Psoas muscle (tissue), 8 donors: ENCODE results near the gene ADCK1. TPM values are rescaled to one million over a fixed set of nuclear protein-coding genes. Genes with fewer than 3 reads are reported as not detected.

Source experiments
- ATAC-seq, 4 donors: fragments of 200-7000 bp; cut with Tn5 transposase; one replicate each; pipeline ENCODE4 v1.9.1; 2020; ENCODE audit warnings: moderate library complexity in 3 of 4, mild to moderate bottlenecking in 2 of 4
- DNase-seq, 2 donors: peaks; one replicate each; pipeline ENCODE4 v3.0.0-alpha.2; 2020
- H3K27ac ChIP-seq: fragments of 200-600 bp; one replicate; pipeline ENCODE4 v1.8.0; 2022
- H3K27me3 ChIP-seq, 3 donors: fragments of 200-600 bp in 1 of 3; one replicate each; pipeline versions ENCODE4 v1.6.1 to v1.8.0; 2013 to 2022; ENCODE audit warnings: low read length in 2 of 3, mild to moderate bottlenecking in 2 of 3, moderate library complexity in 1 of 3; ENCODE audit not compliant: insufficient read depth in 3 of 3
- H3K36me3 ChIP-seq, 2 donors: fragments of 200-600 bp in 1 of 2; one replicate each; pipeline versions ENCODE4 v1.6.1 to v1.8.0; 2013 to 2022; ENCODE audit warnings: low read depth in 1 of 2, mild to moderate bottlenecking in 1 of 2, moderate library complexity in 1 of 2; ENCODE audit not compliant: insufficient read depth in 1 of 2
- H3K4me1 ChIP-seq: fragments of 200-600 bp; one replicate; pipeline ENCODE4 v1.8.0; 2022
- H3K4me3 ChIP-seq: fragments of 200-600 bp; one replicate; pipeline ENCODE4 v1.8.0; 2022; ENCODE audit warnings: mild to moderate bottlenecking
- H3K9me3 ChIP-seq: fragments of 200-600 bp; one replicate; pipeline ENCODE4 v1.8.0; 2022
- WGBS, 3 donors: extraction: QIAGEN DNeasy Blood & Tissue Kit; methylation state at CpG; one replicate each; pipeline versions ENCODE4 v1.1.6 to v1.1.7; 2013; 5-methylcytosine and 5-hydroxymethylcytosine counted together
- intact Hi-C, 2 donors: fragments of 100-400 bp; cut with DNase I; formaldehyde crosslinking; loops; one replicate each; pipeline versions ENCODE4 v1.11.0 to v1.14.2; 2022
- polyA plus RNA-seq, 3 donors: library from polyadenylated mRNA; stranded (reverse); fragments of 200-250 nt; gene quantifications; one replicate each; pipeline ENCODE4 v1.2.3, GENCODE V29; 2013
- total RNA-seq, 4 donors: library from RNA; stranded (reverse); fragmentation: NEBNext Ultra II Directional in 2 of 4; extraction: Animal tissue kit (Norgen Biotek cat#: 25700) in 2 of 4; gene quantifications; one replicate each; pipeline versions ENCODE4 v1.2.1 to v1.2.4, GENCODE V29; 2021 to 2023
- TF ChIP-seq, protein P1 (sequence below): fragments of 200-600 bp; IDR thresholded peaks from one replicate; pipeline ENCODE4 v1.8.0; 2022; ENCODE audit warnings: antibody characterized with exemption
- donor health status: healthy with polysubstance abuse.
- donor health status: DM: no; HTN: no; CAD: no; lungs with moderate emphysema.
- donor health status: Bipolar disorder and iron deficiency.
- donor health status: healthy.
- donor health status: DM: yes; HTN: yes; CAD: no.
- donor health status: DM: no; HTN: no; CAD: no.
- donor health status: DM: no; HTN: no; CAD: no.
- donor health status: DM: yes; HTN: yes; CAD: no.

ADCK1 gene
- total and polyA plus RNA-seq, 7 donors = 3.8 to 9.1 (median 6.6) TPM

DNA sequence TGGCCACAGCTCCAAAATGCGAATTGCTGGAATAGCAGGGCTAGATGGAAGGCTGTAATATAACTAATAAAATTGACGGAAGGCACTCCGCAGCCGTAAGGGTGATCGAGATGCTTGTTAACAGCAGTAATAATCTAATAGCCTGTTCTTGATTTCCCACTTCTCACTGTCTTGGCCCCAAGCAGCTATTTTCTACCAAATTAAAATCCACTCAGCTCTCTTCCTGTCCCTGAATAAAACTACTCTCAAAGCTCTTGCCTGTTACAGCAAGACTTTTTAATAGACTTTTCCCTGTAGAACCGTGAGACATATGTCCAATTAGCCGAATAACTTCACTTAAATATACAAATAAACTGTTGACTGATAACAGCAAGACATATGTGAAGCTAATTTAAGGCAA, 38.0 kb downstream of the ADCK1 start:
- DNase-seq = no peak
- H3K27me3 ChIP-seq = no peaks in the 10 kb centered on the region
- intact Hi-C loops = no loop called here
- TF ChIP-seq, protein P1, sequence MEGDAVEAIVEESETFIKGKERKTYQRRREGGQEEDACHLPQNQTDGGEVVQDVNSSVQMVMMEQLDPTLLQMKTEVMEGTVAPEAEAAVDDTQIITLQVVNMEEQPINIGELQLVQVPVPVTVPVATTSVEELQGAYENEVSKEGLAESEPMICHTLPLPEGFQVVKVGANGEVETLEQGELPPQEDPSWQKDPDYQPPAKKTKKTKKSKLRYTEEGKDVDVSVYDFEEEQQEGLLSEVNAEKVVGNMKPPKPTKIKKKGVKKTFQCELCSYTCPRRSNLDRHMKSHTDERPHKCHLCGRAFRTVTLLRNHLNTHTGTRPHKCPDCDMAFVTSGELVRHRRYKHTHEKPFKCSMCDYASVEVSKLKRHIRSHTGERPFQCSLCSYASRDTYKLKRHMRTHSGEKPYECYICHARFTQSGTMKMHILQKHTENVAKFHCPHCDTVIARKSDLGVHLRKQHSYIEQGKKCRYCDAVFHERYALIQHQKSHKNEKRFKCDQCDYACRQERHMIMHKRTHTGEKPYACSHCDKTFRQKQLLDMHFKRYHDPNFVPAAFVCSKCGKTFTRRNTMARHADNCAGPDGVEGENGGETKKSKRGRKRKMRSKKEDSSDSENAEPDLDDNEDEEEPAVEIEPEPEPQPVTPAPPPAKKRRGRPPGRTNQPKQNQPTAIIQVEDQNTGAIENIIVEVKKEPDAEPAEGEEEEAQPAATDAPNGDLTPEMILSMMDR = no peak
- H3K27ac ChIP-seq = no peak overlapping the region
- no peaks in the 10 kb centered on the region for H3K9me3 ChIP-seq
- H3K4me1 ChIP-seq = no peaks in the 10 kb centered on the region
- peaks cover 0 to 5% of the 10 kb centered on the region in 2 donors for H3K36me3 ChIP-seq
- ATAC-seq = no peak
- 78 to 88% (median 86%) methylated on average over 7 of the region's 7 CpGs for WGBS, 3 donors
- no peak overlapping the region for H3K4me3 ChIP-seq

DNA sequence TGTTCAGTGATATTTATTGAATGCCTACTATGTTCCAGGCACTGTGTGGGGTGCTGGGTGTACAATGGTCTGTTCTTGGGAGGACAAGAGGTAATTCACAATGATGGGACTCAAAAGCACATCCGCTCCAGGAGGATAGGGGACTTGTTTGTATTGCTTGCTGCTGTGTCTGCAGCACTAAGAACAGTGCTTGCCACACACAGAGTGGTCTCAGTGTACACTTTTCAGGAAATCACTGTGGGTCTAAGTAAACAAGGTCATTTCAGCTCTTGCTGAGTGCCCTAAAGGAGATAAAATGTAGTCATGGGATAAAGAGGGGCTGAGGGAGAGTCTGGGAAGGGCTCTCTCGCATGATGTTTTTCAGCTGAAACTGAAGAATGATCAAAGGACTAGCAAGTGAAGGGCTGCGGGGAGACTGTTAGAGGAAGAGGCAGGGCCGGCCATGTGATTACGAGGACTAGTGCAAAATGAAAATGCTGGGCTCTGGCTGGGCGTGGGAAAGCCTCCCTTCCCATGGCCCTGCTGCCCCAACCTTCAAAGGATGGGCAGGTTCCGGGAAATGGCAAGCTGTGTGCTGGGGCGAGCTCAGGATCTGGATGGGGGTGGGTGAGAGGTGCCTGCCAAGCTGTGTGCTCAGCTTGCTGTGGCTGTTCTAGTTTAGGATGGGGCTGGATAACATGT, 39.1 kb downstream of the ADCK1 start:
- no peak for DNase-seq
- 84 to 87% (median 86%) methylated on average over 8 of the region's 8 CpGs for WGBS, 3 donors
- intact Hi-C loops = no loop called here
- no peaks in the 10 kb centered on the region for H3K4me1 ChIP-seq
- no peaks in the 10 kb centered on the region for H3K9me3 ChIP-seq
- H3K27ac ChIP-seq = no peak overlapping the region
- no peaks in the 10 kb centered on the region for H3K27me3 ChIP-seq
- TF ChIP-seq, protein P1 = no peak
- H3K36me3 ChIP-seq = peaks cover 0 to 5% of the 10 kb centered on the region in 2 donors
- no peak for ATAC-seq
- no peak overlapping the region for H3K4me3 ChIP-seq

DNA sequence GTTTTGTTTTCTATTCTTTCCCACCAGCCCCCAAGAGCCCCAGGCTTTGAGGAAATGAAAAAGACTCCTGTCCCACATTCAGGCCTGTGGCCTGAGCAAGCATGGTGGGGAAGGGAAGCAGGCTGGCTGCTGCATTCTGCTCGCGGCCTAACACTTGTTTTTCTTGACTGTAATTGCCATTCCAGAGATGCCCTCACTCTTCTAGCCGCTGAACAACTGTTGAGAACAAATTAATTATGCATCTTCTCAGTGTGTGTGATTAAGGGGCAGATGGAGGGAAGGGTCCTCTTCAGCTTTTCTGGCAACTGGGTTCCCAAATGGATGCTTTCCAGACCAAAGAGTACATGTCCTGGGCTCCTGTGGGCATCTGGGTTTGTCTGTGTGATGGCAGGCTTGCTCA, 43.3 kb downstream of the ADCK1 start:
- intact Hi-C loops = no loop called here
- Histone ChIP-seq H3K4me3 (no peak overlapping the region), H3K4me1 (no peaks in the 10 kb centered on the region), H3K27me3 (no peaks in the 10 kb centered on the region), H3K9me3 (no peaks in the 10 kb centered on the region), H3K36me3 (peaks cover 0 to 3% of the 10 kb centered on the region in 2 donors), H3K27ac (no peak overlapping the region)
- DNase-seq (no peak), ATAC-seq (no peak)
- 64 to 80% (median 74%) methylated on average over 3 of the region's 3 CpGs for WGBS, 3 donors
- TF ChIP-seq, protein P1 = no peak

DNA sequence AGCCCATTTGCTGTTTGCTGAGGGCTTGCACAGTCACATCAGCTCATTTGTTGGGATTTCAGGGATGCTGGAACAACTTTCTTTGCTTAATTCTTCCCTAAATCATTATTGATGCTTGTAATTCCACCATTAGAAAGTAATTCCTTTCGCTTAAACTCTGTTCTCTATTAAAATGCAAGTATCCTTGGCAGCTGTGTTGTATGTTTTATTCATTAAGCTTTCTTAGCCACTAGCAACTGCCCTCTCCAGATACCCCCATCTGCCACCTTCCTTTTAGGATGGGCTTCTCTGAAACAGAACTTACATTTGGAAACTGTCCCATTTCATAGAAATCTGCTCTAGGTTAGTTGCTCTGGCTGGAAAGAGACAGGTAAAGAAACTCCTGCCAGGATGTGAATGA, 43.7 kb downstream of the ADCK1 start:
- Histone ChIP-seq H3K27me3 (no peaks in the 10 kb centered on the region), H3K4me1 (no peaks in the 10 kb centered on the region), H3K9me3 (no peaks in the 10 kb centered on the region), H3K4me3 (no peak overlapping the region), H3K27ac (no peak overlapping the region), H3K36me3 (peaks cover 0 to 3% of the 10 kb centered on the region in 2 donors)
- intact Hi-C loops = no loop called here
- DNase-seq = no peak
- no peak for ATAC-seq
- WGBS, 3 donors = 94 to 96% (median 94%) methylated on average over 1 of the region's 1 CpG
- TF ChIP-seq, protein P1 = no peak

DNA sequence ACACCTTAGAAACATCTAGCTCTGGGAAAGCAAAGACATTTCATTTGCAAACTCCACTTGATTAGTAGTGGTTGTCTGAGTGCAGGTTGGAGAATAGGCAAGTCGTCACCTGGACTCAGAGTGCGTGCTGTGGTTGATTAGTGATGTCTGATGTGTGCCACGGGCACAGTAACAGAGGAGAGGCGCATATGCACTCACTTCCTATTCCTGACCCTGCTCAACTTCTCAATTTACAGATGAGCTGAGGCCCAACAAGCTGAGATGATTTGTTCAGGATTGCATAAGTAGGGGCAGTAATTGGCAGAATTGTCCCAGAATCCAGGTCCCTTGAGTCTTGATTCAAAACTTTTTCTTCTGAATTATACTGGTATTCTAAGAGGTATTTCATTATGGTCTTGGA, 44.9 kb downstream of the ADCK1 start:
- Histone ChIP-seq H3K4me3 (no peak overlapping the region), H3K4me1 (no peaks in the 10 kb centered on the region), H3K9me3 (no peaks in the 10 kb centered on the region), H3K27me3 (no peaks in the 10 kb centered on the region), H3K36me3 (peaks cover 0 to 3% of the 10 kb centered on the region in 2 donors), H3K27ac (no peak overlapping the region)
- ATAC-seq (no peak), DNase-seq (no peak)
- TF ChIP-seq, protein P1 = no peak
- intact Hi-C loops = no loop called here
- 70 to 80% (median 72%) methylated on average over 4 of the region's 4 CpGs for WGBS, 3 donors
